Testis (tissue), 3 donors: ENCODE results near the gene ZNF22. TPM values are rescaled to one million over a fixed set of nuclear protein-coding genes. Genes with fewer than 3 reads are reported as not detected.

Source experiments
- DNase-seq: peaks from one replicate; pipeline ENCODE4 v3.0.0-alpha.2; 2019
- H3K27ac ChIP-seq, 2 donors: fragments of 200-600 bp; sonication (generic); one replicate each; pipeline ENCODE4 v1.5.1; 2019
- H3K27me3 ChIP-seq: fragments of 200-600 bp; sonication (generic); one replicate; pipeline ENCODE4 v1.5.1; 2019
- H3K36me3 ChIP-seq: fragments of 200-600 bp; sonication (generic); one replicate; pipeline ENCODE4 v1.5.1; 2017; ENCODE audit warnings: low read depth; ENCODE audit errors: missing control alignments
- H3K4me1 ChIP-seq: fragments of 200-600 bp; sonication (generic); one replicate; pipeline ENCODE4 v1.5.1; 2019
- H3K4me3 ChIP-seq, 2 donors: fragments of 200-600 bp; sonication (generic); one replicate each; pipeline ENCODE4 v1.5.1; 2017 to 2019
- H3K9me3 ChIP-seq: fragments of 200-600 bp; sonication (generic); one replicate; pipeline ENCODE4 v1.5.1; 2017
- CTCF ChIP-seq, 3 experiments: fragments of 450-650 bp in 2 of 3; fragments of 200-600 bp in 1 of 3; sonication (generic) in 1 of 3; IDR thresholded peaks; one replicate each; pipeline ENCODE4 v1.5.1; 2016 to 2019; ENCODE audit warnings: antibody characterized with exemption in 3 of 3, mild to moderate bottlenecking in 2 of 3, moderate library complexity in 1 of 3
- POLR2A ChIP-seq: fragments of 450-650 bp; IDR thresholded peaks from one replicate; pipeline ENCODE4 v1.6.1; 2017; ENCODE audit warnings: antibody characterized with exemption, mild to moderate bottlenecking, moderate library complexity
- WGBS, 2 donors: methylation state at CpG; one replicate each; pipeline ENCODE4 v1.1.5; 2018; 5-methylcytosine and 5-hydroxymethylcytosine counted together
- intact Hi-C: fragments of 100-400 bp; cut with DNase I; formaldehyde crosslinking; loops from one replicate; pipeline ENCODE4 v1.15.1; 2023; ENCODE audit warnings: low total_unique reads
- polyA plus RNA-seq: library from polyadenylated mRNA; stranded (reverse); fragments of 350-450 nt; fragmentation: Illumina TruSeq; extraction: RNeasy Lipid Tissue Mini Kit (QIAGEN cat#74804); gene quantifications from one replicate; pipeline ENCODE4 v1.2.3, GENCODE V29; 2014; ENCODE audit warnings: low read depth, low replicate concordance; ENCODE audit not compliant: insufficient read depth
- total RNA-seq, 2 donors: library from RNA; depleted of rRNA; stranded (reverse); fragments of >200 nt; gene quantifications; one replicate each; pipeline ENCODE4 v1.2.3, GENCODE V29; 2016

Gene ZNF22
- total and polyA plus RNA-seq, 3 donors from 2014 or later: 12.6 TPM

- Histone ChIP-seq H3K4me1 (peaks cover 40% of the 10 kb centered on the region), H3K9me3 (no peaks in the 10 kb centered on the region), H3K27me3 (no peaks in the 10 kb centered on the region), H3K27ac (peak overlapping the region; percentile 14 to 83), H3K4me3 (peak overlapping the region; percentile 75 to 82), H3K36me3 (no peaks in the 10 kb centered on the region)
- no peak for DNase-seq
- intact Hi-C loops: no loop called here
- TF ChIP-seq CTCF (IDR thresholded peaks at IDR 0.05) (no peak), POLR2A (no peak)
- 55 to 63% methylated on average over 7 of the region's 7 CpGs for whole genome bisulfite sequencing, 2 donors
These were observed 40.1 kb upstream of the ZNF22 start for GRCh38 chr10:44960482-44961229.

- Histone ChIP-seq H3K4me3 (peak overlapping the region in 1 of 2 donors; percentile 82), H3K36me3 (no peaks in the 10 kb centered on the region), H3K27me3 (no peaks in the 10 kb centered on the region), H3K9me3 (no peaks in the 10 kb centered on the region), H3K4me1 (peaks cover 36% of the 10 kb centered on the region), H3K27ac (peak overlapping the region in 1 of 2 donors; percentile 83)
- 52 to 73% methylated on average over 4 of the region's 4 CpGs for WGBS, 2 donors
- no peak for DNase-seq
- no peak for TF ChIP-seq CTCF (IDR thresholded peaks at IDR 0.05)
- no peak for TF ChIP-seq POLR2A
- intact Hi-C loops: no loop called here
These were observed 39.5 kb upstream of the ZNF22 start for GRCh38 chr10:44961230-44961571.

GRCh38 chr10:44961931-44962750 is 38.6 kb upstream of the ZNF22 start:
- no peak for DNase-seq
- 88 to 91% methylated on average over 11 of the region's 11 CpGs for WGBS, 2 donors
- H3K27me3 ChIP-seq: no peaks in the 10 kb centered on the region
- TF ChIP-seq CTCF (IDR thresholded peaks at IDR 0.05) (no peak), POLR2A (no peak)
- intact Hi-C loops: no loop called here
- no peaks in the 10 kb centered on the region for H3K36me3 ChIP-seq
- H3K4me3 ChIP-seq: no peak overlapping the region
- H3K9me3 ChIP-seq: no peaks in the 10 kb centered on the region
- peaks cover 34% of the 10 kb centered on the region for H3K4me1 ChIP-seq
- peak overlapping the region in 1 of 2 donors; percentile 83 for H3K27ac ChIP-seq

GRCh38 chr10:44962870-44963738 is 37.6 kb upstream of the ZNF22 start:
- Histone ChIP-seq H3K4me1 (peaks cover 43% of the 10 kb centered on the region), H3K4me3 (no peak overlapping the region), H3K27ac (peak overlapping the region; percentile 66 to 81), H3K36me3 (no peaks in the 10 kb centered on the region), H3K9me3 (no peaks in the 10 kb centered on the region), H3K27me3 (no peaks in the 10 kb centered on the region)
- TF ChIP-seq POLR2A (no peak), CTCF (IDR thresholded peaks at IDR 0.05) (no peak)
- no peak for DNase-seq
- 84 to 88% methylated on average over 19 of the region's 19 CpGs for WGBS, 2 donors
- intact Hi-C loops: no loop called here
